GM21619 (cell line): ENCODE measurements around the gene HAGHL.
"Not testable (repeated sequence)": the region's sequence is repeated elsewhere in the genome, so short reads cannot be mapped to it uniquely, and the experiment has no call there.

ENCODE experiments used
- ATAC-seq: cut with Tn5 transposase; IDR thresholded peaks from one replicate; pipeline ENCODE4 v1.9.1; 2021; ENCODE audit not compliant: unreplicated experiment

HAGHL gene

GRCh38 chr16:707062-707538, 19.8 kb upstream of the HAGHL start:
- no peak for ATAC-seq

DNA sequence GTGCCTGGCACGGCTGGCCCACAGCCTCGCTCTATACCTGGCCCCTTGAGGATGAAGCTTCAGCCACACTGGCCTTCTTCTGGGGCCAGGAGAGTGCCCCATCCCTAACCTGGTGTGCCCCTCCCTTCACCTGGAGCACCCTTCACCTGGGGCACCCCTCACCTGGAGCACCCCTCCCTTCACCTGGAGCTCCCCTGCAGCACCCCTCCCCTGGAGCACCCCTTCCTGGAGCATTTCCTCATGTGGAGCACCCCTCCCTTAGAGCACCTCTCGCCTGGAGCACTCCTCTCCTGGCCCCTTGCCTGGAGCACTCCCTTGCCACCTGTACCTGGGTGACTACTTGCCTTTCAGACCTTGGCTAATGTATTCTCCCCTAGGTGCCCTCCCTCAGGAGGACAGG, 18.9 kb upstream of the HAGHL start:
- no peak for ATAC-seq

GRCh38 chr16:708959-709358, 17.9 kb upstream of the HAGHL start:
- ATAC-seq: no peak

GRCh38 chr16:709566-710499, 17.1 kb upstream of the HAGHL start:
- no peak for ATAC-seq

DNA sequence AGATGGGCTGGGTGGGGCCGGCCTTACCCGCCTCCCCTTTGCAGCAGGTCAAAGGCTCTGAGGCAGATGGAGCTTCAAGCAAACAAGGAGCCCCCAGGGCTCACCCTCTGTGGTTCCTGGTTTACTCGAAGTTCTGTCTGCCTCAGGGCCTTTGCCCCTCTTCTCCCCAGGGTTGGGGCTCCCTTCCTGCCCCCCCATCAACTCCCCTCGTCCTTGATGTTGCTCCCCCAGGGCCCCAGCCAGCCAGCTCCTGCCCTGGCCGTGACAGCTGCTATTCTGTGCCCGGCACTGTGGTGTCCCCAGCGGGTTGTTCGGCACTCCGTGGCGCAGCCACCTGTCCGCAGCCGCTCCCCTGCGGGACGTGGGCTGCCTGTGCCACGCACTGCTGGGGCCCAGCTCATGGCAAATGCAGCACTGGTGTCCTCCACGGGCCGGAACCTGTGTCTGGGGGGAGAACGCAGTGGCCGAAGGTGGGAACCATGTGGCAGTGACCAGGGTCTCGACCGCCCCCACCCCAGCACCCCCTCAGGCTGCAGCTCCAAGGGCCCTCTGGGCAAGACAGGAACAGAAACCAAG, 16.3 kb upstream of the HAGHL start:
- no peak for ATAC-seq

- no peak for ATAC-seq
These were observed 15.8 kb upstream of the HAGHL start for GRCh38 chr16:711084-711483.

DNA sequence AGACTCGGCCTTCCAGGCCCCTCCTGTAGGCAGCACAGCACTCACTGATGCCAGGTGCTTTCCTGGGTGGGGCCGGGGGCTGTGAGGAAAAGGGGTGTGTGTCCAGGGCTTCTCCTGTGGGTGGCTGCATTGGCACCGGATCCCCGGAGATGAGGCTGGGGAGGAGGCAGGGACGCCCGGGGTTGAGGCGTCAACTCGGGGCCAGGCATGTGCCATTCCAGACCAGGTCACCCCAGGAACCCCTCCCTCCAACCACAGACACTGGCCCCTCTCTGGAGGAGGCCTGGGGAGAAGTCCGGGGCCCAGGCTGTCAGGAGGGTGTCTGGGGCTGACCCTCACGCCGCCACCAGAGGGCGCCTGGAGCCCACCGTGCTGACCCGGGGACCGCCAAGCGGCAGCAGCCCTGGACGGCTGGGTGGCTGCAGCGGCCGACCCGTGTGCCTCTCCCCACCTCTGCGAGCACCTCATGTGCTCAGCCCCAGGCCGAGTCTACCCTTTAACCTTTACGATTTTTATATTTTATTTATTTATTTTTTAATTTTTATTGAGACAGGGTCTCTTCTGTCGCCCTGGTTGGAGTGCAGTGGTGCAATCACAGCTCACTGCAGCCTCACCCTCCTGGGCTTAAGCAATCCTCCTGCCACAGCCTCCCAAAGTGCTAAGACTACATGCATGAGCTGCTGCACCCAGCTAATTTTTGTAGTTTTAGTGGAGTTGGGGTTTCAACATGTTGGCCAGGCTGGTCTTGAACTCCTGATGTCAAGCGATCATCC, 15.2 kb upstream of the HAGHL start:
- no peak for ATAC-seq

GRCh38 chr16:712740-713250, 14.1 kb upstream of the HAGHL start:
- ATAC-seq: not testable (repeated sequence)

GRCh38 chr16:714079-714478, 12.8 kb upstream of the HAGHL start:
- no peak for ATAC-seq

- ATAC-seq: peak; percentile 59
These were observed 12.1 kb upstream of the HAGHL start, which contains the start of gene METRN for GRCh38 chr16:714558-715476. TSS of gene METRN (plus strand) at chr16:715118. CDS start at chr16:715290, 172 bp downstream.

GRCh38 chr16:715477-716199, 11.3 kb upstream of the HAGHL start:
- peak; percentile 13 for ATAC-seq

DNA sequence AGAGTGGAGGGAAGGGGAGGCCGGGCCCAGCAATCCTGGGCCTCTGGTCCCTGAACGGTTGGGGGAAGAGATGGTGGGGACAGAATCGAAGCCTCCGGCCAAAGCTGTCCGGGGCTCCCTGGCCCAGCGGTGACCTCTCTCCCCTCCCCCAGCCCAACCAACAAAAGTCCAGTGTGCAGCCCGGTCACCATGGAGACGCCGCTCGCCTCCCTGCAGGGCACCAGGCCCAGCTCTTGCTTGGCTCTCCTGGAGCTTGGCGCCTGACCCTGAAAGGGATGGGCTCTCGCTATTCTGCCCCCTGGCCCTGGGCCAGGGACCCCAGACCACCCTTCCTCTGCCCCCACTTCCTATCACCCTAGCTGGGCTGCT, 10.7 kb upstream of the HAGHL start:
- ATAC-seq: no peak

DNA sequence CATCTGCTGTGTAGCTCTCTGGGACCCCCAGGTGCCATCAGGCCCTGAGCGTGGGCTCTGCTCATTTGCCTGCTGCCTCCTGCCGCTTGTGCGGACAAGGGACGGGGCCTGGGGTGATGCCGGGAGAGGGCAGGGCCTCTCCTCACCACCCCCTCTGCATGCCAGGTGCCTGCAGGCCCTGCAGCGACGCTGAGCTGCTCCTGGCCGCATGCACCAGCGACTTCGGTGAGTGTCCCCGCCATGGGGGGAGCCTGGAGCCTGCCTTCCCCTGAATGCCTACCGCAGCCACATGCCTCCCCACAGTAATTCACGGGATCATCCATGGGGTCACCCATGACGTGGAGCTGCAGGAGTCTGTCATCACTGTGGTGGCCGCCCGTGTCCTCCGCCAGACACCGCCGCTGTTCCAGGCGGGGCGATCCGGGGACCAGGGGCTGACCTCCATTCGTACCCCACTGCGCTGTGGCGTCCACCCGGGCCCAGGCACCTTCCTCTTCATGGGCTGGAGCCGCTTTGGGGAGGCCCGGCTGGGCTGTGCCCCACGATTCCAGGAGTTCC, 10.1 kb upstream of the HAGHL start:
- ATAC-seq: no peak

DNA sequence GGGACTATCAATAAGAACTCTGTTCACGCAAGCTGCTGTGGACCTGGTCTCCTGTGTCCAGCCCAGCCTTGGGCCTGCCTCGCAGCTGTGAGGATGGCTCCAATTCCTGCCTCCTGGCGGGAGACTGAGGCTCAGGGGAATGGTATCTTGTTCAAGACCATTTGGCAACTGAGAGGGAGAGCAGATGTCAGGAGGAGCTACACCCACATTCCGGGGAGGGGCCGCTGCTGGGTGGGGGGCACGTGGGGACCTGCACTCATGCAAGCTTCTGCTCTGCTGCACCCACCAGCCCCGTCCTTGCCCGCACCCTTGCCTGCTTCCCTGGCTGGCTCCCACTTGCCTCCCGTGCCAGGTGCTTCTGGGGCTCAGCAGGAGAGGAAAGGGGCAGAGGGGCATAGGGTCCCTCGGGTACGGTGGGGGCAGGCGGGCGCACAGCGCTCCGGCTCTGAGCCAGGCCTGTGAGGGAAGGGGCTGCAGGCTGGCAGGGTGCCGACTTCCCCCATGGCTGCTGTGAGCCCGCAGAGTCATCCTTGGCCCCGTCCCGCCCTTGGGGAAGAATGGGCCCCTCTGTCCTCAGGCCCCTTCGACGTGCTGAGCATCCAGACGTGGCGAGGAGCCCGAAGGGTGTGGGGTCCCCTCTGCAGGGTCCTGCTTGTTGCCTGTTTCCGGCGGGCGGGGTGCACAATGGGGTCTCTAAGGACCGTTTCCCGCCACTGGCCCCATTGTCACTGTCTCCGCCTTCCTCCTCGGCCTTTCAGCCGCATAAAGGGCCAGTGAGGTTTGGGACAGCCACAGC, 9.3 kb upstream of the HAGHL start:
- no peak for ATAC-seq

GRCh38 chr16:718389-718788, 8.5 kb upstream of the HAGHL start:
- no peak for ATAC-seq

GRCh38 chr16:718922-719321, 8.0 kb upstream of the HAGHL start:
- no peak for ATAC-seq

- no peak for ATAC-seq
These were observed 7.0 kb upstream of the HAGHL start for GRCh38 chr16:719815-720446.

GRCh38 chr16:720447-720989, 6.4 kb upstream of the HAGHL start:
- peak; percentile 17 for ATAC-seq
